Mucosa of rectum (tissue), 2 donors: ENCODE results near the gene SSTR3.

ENCODE experiments used
- H3K27ac ChIP-seq, 2 donors: one replicate each; pipeline ENCODE4 v1.7.0; 2013; ENCODE audit warnings: inconsistent platforms in 2 of 2, low read depth in 2 of 2, low read length in 2 of 2
- H3K27me3 ChIP-seq, 2 donors: one replicate each; pipeline ENCODE4 v1.7.0; 2013; ENCODE audit warnings: low read length in 2 of 2; ENCODE audit not compliant: control insufficient read depth in 2 of 2, insufficient read depth in 2 of 2
- H3K36me3 ChIP-seq, 2 donors: one replicate each; pipeline ENCODE4 v1.7.0; 2013; ENCODE audit warnings: low read length in 2 of 2; ENCODE audit not compliant: control insufficient read depth in 2 of 2, insufficient read depth in 2 of 2
- H3K4me1 ChIP-seq, 2 donors: one replicate each; pipeline ENCODE4 v1.7.0; 2013; ENCODE audit warnings: low read length in 2 of 2, mild to moderate bottlenecking in 1 of 2; ENCODE audit not compliant: control insufficient read depth in 2 of 2, insufficient read depth in 2 of 2
- H3K4me3 ChIP-seq, 2 donors: one replicate each; pipeline ENCODE4 v1.7.0; 2013; ENCODE audit warnings: low read length in 2 of 2
- H3K9ac ChIP-seq, 2 donors: one replicate each; pipeline ENCODE4 v1.7.0; 2013; ENCODE audit warnings: low read length in 2 of 2, low read depth in 1 of 2, mild to moderate bottlenecking in 1 of 2
- H3K9me3 ChIP-seq, 2 donors: one replicate each; pipeline ENCODE4 v1.7.0; 2013; ENCODE audit warnings: low read length in 2 of 2; ENCODE audit not compliant: control insufficient read depth in 2 of 2
- donor health status: healthy.
- donor health status: Normal muscosa, but diverticular disease.

SSTR3 gene

DNA sequence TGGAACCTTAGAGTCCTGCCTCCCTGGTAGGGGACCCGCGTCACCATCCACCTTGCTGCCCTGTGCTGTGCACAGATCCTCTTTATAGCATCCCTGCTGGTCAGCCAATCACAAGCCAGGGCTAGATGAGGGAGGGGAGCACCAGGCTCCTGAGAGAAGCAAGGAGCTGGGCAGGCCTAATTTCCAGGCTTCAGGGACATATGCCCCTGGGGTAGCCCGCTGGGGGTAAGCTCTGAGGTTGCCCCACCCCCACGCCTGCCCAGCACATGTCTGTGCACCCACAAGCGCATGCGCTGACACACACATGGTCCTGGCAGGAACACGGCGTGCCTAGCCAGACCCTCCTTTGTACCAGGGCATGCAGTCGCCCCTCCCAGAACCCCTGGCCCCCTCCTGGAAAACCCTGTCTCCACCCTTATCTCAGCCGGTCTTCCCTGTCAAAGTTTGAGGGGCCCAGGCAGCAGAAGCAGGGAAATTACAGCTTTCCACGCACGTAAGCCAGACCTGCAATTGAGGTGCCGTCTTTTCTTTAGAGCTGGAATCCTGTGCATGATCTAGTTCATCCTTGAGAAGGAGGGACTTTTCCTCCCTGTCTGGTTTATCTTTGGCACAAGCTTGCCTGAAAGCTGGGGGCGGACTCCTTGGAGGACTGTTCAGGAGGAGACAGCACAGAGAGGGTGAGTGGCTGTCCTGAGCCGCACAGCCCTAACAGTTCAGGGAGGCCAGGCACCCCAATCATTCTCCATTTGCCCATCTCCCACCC, 2.1 kb downstream of the SSTR3 start:
- Histone ChIP-seq H3K4me3 (no peak overlapping the region), H3K27me3 (no peaks in the 10 kb centered on the region), H3K36me3 (no peaks in the 10 kb centered on the region), H3K4me1 (no peaks in the 10 kb centered on the region), H3K9me3 (no peaks in the 10 kb centered on the region), H3K9ac (no peak overlapping the region), H3K27ac (no peak overlapping the region)

GRCh38 chr22:37209140-37209845, 3.0 kb downstream of the SSTR3 start:
- Histone ChIP-seq H3K4me3 (no peak overlapping the region), H3K27me3 (no peaks in the 10 kb centered on the region), H3K27ac (no peak overlapping the region), H3K36me3 (no peaks in the 10 kb centered on the region), H3K9me3 (no peaks in the 10 kb centered on the region), H3K4me1 (no peaks in the 10 kb centered on the region), H3K9ac (no peak overlapping the region)

GRCh38 chr22:37208401-37209139, 3.7 kb downstream of the SSTR3 start:
- Histone ChIP-seq H3K27me3 (no peaks in the 10 kb centered on the region), H3K4me1 (no peaks in the 10 kb centered on the region), H3K9ac (no peak overlapping the region), H3K27ac (no peak overlapping the region), H3K4me3 (no peak overlapping the region), H3K36me3 (no peaks in the 10 kb centered on the region), H3K9me3 (no peaks in the 10 kb centered on the region)

DNA sequence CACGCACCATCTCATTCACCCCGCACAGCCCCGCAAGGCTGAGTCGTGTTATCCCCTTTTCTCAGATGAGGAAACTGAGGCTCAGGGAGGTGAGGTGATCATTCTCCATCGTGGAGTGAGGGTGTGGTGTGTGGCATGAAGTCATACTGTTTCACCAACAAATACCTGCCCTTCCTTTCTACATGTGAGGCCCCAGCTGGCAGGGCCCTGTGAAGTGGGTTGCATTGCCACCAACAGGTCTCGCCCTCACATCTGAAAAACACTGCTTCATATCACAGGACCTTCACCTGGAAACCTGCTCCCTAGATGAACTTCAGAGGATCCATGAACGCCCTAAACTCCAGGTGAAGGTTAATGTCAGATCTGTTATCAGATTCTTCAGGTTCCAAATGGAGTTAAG, 4.3 kb downstream of the SSTR3 start:
- Histone ChIP-seq H3K4me1 (no peaks in the 10 kb centered on the region), H3K27ac (no peak overlapping the region), H3K9me3 (no peaks in the 10 kb centered on the region), H3K9ac (no peak overlapping the region), H3K36me3 (no peaks in the 10 kb centered on the region), H3K27me3 (no peaks in the 10 kb centered on the region), H3K4me3 (no peak overlapping the region)

DNA sequence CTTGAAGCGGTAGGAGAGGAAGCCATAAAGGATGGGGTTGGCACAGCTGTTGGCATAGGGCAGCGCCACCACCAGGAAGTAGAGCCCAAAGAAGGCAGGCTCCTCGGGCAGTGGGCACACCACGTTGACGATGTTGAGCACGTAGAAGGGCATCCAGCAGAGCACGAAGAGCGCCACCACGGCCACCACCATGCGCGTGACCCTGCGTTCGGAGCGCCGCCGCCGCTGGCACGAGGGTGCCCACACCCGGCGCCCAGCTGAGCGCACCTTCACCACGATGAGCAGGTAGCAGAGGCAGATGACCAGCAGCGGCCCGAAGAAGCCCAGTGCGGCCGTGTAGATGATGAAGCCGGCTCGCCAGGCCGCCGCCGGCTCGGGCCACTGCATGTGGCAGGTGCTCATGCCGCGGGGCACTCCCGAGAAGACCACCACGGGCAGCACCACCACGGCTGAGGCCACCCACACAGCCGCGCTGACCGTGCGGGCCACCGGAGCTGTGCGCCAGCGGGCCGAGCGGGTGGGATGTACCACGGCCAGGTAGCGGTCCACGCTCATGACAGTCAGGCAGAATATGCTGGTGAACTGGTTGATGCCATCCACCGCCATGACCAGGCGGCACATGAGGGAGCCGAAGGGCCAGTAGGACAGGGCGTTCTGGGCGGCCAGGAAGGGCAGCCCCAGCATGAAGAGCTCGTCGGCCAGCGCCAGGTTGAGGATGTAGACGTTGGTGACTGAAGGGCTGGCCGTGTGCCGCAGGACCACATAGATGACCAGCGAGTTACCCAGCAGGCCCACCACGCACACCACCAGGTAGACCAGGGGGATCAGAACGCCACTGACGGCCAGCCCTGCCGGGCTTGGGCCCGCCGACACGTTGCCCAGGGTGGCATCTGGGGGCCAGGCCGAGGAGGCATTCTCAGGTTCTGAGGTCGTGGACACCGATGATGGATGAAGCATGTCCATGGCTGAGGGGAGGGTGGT, 5.1 kb downstream of the SSTR3 start:
- Histone ChIP-seq H3K27me3 (no peaks in the 10 kb centered on the region), H3K4me3 (no peak overlapping the region), H3K9me3 (no peaks in the 10 kb centered on the region), H3K27ac (no peak overlapping the region), H3K9ac (no peak overlapping the region), H3K36me3 (no peaks in the 10 kb centered on the region), H3K4me1 (no peaks in the 10 kb centered on the region)

DNA sequence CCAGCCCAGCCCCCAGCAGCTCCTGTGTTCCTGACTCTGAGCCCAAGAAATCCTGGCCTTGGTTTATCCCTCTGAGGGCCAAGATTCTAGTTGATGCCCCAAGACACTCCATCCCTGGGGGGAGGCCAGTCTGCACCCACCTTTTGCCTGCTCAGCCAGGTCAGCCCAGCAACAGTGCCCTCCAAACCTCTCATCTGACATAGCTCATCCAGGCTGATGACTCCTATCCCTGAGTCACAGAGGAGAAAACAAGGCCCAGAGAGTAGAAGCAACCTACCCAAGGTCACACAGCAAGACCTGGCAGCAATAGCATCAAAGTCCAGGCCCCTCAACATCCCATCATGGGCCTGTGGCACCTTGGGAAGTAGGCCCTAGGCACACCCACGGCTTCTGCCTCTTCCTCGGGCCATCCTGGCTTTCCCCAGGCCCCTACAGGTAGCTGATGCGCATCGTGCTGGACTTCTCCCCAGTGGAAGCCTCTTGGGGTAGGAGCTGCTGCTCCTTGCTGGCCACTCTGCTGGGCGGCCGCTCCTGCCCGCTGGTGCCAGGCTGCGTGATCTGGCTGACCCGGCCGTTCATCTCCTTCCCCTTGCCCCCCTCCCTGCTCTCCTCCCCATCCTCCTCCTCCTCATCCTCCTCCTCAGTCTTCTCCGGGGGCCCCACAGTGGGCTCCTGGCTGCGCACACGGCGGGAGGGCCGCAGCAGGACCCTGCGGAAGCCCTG, 6.0 kb downstream of the SSTR3 start:
- Histone ChIP-seq H3K36me3 (no peaks in the 10 kb centered on the region), H3K4me3 (no peak overlapping the region), H3K9ac (no peak overlapping the region), H3K9me3 (no peaks in the 10 kb centered on the region), H3K4me1 (no peaks in the 10 kb centered on the region), H3K27me3 (no peaks in the 10 kb centered on the region), H3K27ac (no peak overlapping the region)

GRCh38 chr22:37205046-37205445, 7.2 kb downstream of the SSTR3 start:
- no peak overlapping the region for H3K4me3 ChIP-seq
- no peak overlapping the region for H3K27ac ChIP-seq
- H3K9me3 ChIP-seq: no peaks in the 10 kb centered on the region
- H3K4me1 ChIP-seq: peaks cover under 1% of the 10 kb centered on the region in 2 donors
- no peaks in the 10 kb centered on the region for H3K27me3 ChIP-seq
- no peaks in the 10 kb centered on the region for H3K36me3 ChIP-seq
- no peak overlapping the region for H3K9ac ChIP-seq

DNA sequence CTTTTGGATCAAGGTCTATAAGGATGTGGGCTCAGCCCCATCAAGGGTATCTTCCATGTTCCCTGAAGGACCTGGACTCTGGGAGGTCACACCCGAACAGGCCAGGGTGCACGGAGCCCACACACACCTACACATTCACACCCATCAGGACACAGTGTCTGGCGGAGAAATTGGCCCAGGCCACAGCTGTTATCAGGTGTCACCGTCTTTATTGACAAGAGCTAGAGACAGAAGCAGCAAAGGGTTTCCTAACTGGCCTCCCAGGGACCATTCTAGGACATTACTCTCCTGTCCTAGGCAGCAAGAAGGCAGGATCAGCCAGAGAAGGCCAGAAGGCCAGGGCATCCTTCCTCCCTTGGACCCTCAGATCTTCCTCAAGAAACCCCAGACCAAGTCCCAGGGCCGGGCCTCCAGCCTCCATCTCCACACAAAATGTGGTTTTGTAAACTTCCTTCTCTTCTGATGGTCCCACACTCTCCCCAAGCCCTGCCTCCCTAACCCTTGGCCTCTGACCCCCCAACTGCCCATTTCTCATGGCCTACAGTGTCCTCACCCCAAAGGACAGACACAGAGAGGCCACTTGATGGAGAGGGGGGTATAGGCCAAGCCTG, 8.1 kb downstream of the SSTR3 start:
- no peaks in the 10 kb centered on the region for H3K9me3 ChIP-seq

More for the DNA sequence above, 8.1 kb downstream of the SSTR3 start:
- Histone ChIP-seq H3K9ac (no peak overlapping the region), H3K4me3 (no peak overlapping the region), H3K36me3 (no peaks in the 10 kb centered on the region), H3K27ac (no peak overlapping the region), H3K4me1 (peaks cover 6 to 7% of the 10 kb centered on the region in 2 donors), H3K27me3 (no peaks in the 10 kb centered on the region)
